ENCODE measurements around the gene OCIAD1. TPM values are rescaled to one million over a fixed set of nuclear protein-coding genes. Genes with fewer than 3 reads are reported as not detected.

Gene OCIAD1
- total RNA-seq, 1 donor from 2014 or later, result 104 TPM

GRCh38 chr4:48910511-48910910 lies 79.6 kb downstream of the OCIAD1 start:
- Mint-ChIP-seq H3K36me3 (ENCODE audit: low read depth) (peaks cover 2% of the 10 kb centered on the region), H3K4me1 (peaks cover 16% of the 10 kb centered on the region), H3K4me3 (no peak overlapping the region), H3K27me3 (no peaks in the 10 kb centered on the region), H3K9me3 (no peaks in the 10 kb centered on the region), H3K27ac (no peak overlapping the region)
- intact Hi-C loops (cut with micrococcal nuclease), result no loop called here
- CTCF ChIA-PET, result no interaction called here
- DNase-seq (no peak), ATAC-seq (ENCODE audit: low read depth) (no peak)
- TF ChIP-seq CTCF (IDR thresholded peaks at IDR 0.05), result no peak
- POLR2A ChIA-PET, result no interaction called here

Other genes with a start within 250 kb of the OCIAD1 start
- 82.4 and 91.5 TPM in 2 replicates for gene FRYL, start 50.8 kb upstream of the OCIAD1 start, total RNA-seq
- gene OCIAD2, start 75.7 kb downstream of the OCIAD1 start, total RNA-seq, result 37.0 and 38.3 TPM in 2 replicates
- gene CWH43, start 155.2 kb downstream of the OCIAD1 start, total RNA-seq, result not detected in 2 replicates

All from activated B cell treated with CpG ODN at 0.5 μM for 24 hours (primary cell).